ENCODE measurements around the gene AVPR2.

Gene AVPR2

GRCh38 chrX:153920546-153920945, 16.1 kb downstream of the AVPR2 start:
- no peak for DNase-seq

- no peak for DNase-seq
Measured at GRCh38 chrX:153921070-153921469, 16.6 kb downstream of the AVPR2 start.

GRCh38 chrX:153921511-153922446, 17.3 kb downstream of the AVPR2 start:
- DNase-seq = no peak

GRCh38 chrX:153922932-153923857, 18.7 kb downstream of the AVPR2 start:
- DNase-seq = no peak

- peak; percentile 56 for DNase-seq
Measured at GRCh38 chrX:153924149-153924861, 19.8 kb downstream of the AVPR2 start.

GRCh38 chrX:153925387-153925738, 20.9 kb downstream of the AVPR2 start:
- DNase-seq = no peak

GRCh38 chrX:153925739-153926551, 21.5 kb downstream of the AVPR2 start, which contains the start of gene ARHGAP4:
TSS of gene ARHGAP4 (minus strand) at chrX:153926264. CDS start at chrX:153926202, 62 bp downstream.
- peak; percentile 49 for DNase-seq

GRCh38 chrX:153926552-153926857, 22.0 kb downstream of the AVPR2 start:
- DNase-seq = no peak

- peak; percentile 82 for DNase-seq
Measured at GRCh38 chrX:153926858-153927671, 22.6 kb downstream of the AVPR2 start.

- no peak for DNase-seq
Measured at GRCh38 chrX:153927672-153927921, 23.1 kb downstream of the AVPR2 start.

- peak; percentile 96 for DNase-seq
Measured at GRCh38 chrX:153927922-153928760, 23.7 kb downstream of the AVPR2 start.

GRCh38 chrX:153928846-153929245, 24.4 kb downstream of the AVPR2 start:
- no peak for DNase-seq

GRCh38 chrX:153929576-153929975, 25.1 kb downstream of the AVPR2 start:
- no peak for DNase-seq

GRCh38 chrX:153930011-153930910, 25.8 kb downstream of the AVPR2 start:
- DNase-seq = no peak

- DNase-seq = no peak
Measured at GRCh38 chrX:153931151-153931550, 26.7 kb downstream of the AVPR2 start.

- no peak for DNase-seq
Measured at GRCh38 chrX:153931748-153932147, 27.3 kb downstream of the AVPR2 start.

- DNase-seq = no peak
Measured at GRCh38 chrX:153932220-153932915, 27.9 kb downstream of the AVPR2 start.

- DNase-seq = no peak
Measured at GRCh38 chrX:153933748-153934147, 29.3 kb downstream of the AVPR2 start.
